ENCODE data around the gene ADAMTS18.
A peak's percentile ranks its signal among the peaks of the same experiment; 100 is the strongest.

ADAMTS18 gene

DNA sequence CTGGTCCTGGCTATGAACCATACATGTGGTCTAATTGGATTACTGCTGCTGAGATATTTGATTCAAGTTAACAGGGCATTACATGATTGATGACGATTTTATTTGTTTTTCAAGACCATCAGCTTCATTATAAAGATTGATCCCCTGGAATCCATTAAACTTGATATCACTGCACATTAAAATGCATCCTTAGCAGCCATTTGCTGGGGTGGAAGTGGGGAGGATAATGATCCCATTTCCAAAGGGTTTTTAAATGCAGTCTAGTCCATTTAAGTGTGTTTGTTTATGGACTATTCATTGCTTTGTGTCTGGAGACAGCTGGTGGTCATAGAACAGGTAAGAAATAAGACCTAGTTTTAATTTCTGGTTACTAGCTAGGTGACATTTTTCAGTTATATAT is 40.9 kb downstream of the ADAMTS18 start:
- DNase-seq, result no peak

DNA sequence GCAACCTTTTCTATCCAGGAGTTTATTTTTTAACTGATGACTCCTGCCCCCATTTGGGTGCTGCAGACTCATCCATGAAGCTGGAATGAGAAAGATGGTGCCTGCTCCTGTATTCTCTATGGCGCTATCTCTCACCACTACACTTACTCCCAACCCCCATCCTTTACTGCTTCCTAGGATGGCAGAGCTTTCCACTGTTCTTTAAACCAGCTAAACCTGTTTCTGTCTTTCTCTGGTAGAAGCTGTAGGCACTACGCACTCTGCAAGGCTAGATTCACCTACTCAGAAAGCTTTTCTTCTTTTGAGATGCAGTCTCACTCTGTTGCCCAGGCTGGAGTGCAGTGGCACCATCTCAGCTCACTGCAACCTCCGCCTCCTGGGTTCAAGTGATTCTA is 47.0 kb downstream of the ADAMTS18 start:
- DNase-seq, result no peak

GRCh38 chr16:77386831-77387814 is 47.7 kb downstream of the ADAMTS18 start:
- DNase-seq, result no peak

DNA sequence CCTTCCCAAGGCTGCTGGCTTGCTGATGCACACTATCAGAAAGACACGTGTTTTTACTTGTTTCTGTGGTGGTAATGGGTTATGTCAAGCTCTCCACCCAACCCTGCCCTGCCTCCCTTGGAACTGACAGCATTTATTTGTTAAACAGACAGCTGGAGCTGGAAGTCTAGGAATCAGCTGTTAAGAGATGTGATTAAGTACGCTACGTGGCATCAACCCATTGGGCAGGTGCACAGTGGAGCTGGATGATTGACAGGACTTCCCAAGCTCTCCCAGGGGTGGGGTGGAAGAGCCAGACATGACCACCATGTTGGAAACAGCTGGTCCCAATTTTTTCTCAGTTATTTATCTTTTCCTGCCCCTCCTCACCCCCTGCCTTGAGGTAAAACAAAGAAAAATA is 49.4 kb downstream of the ADAMTS18 start:
- no peak for DNase-seq

- DNase-seq, result no peak
These were observed 51.1 kb downstream of the ADAMTS18 start for GRCh38 chr16:77383606-77384187.

DNA sequence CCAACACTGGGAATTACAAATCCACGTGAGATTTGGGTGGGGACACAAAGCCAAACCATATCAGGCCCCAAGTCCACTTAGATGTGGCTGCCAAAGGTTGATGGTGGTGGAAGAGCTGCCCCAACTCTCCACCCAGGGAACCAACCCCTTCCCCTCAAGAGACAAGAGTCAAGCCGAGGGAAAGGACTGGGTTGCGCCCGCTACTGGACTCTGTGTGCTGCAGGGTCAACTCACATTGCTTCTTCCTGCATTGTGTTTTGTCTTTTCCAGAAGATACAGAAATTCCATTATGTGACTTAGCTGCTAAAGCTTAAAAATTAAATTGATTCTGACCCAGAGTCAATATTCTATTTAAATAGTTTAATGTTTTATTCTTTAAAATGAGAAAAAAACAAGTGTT is 58.5 kb downstream of the ADAMTS18 start:
- DNase-seq, result peak; percentile 15

GRCh38 chr16:77375396-77375795 is 59.4 kb downstream of the ADAMTS18 start:
- DNase-seq, result no peak

DNA sequence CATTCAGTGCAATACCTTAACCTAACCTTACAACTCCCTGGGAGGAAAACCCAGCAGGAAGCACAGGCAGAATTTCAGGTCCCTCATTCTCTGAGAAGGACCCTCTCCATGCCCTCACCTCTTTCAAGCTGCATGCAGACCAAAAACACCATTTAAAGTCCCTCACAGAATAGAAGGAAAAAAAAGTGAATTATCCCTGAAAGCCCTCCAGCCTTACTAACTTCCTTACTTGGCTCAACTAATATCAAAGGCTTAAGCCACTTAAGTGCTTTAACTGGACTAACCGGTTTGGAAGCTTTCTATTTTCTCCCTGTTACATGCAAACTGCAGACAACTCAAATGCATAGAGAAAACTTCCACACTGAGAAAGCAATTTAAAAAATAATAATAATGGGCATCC is 60.5 kb downstream of the ADAMTS18 start:
- DNase-seq, result no peak

DNA sequence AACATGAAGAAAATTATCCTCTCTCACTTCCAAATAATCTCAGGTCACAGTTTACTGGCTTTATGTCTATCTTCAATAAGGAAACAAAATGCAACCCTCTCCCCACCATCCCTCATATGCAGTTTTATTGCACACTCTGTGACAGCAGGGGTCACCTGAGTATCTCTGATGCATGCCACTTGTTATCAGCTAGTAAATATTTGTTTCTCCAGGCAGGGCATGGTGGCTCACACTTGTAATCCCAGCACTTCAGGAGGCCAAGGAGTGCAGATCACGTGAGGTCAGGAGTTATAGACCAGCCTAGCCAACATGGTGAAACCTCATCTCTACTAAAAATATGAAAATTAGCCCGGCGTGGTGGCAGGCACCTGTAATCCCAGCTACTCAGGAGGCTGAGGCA is 61.1 kb downstream of the ADAMTS18 start:
- no peak for DNase-seq

DNA sequence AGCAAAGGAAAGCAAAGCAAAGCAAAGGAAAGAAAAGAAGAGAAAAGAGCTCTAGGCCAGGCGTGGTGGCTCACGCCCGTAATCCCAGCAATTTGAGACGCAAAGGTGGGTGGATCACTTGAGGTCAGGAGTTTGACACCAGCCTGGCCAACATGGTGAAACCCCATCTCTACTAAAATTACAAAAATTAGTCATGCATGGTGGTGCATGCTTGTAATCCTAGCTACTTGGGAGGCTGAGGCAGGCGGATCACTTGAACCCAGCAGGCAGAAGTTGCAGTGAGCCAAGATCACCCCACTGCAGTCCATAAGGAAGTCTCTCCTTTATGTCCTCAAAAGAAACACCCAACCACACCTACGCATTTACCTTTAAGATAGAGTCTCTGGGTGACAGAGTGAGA is 70.1 kb downstream of the ADAMTS18 start:
- DNase-seq, result no peak

DNA sequence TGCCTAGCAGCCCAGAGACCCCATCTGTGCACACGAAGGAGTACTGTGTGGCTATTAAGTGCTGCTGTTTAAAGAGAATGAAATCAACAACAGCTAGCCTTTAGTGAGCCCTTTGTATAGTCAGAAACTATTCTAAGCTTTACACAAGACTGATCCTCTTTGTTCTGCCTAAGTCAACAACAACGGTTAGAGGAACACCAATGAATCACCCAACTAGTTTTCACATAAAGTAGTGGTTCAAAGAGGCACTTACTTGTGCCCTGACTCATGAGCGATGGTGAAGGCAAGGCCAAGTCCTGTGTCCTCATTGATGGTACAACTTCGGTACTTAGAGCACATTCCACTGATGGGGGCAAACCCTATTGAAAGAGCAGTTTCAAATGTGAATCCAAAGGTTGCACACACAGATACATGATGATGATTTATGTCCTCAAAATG is 75.8 kb downstream of the ADAMTS18 start:
- DNase-seq, result no peak

DNA sequence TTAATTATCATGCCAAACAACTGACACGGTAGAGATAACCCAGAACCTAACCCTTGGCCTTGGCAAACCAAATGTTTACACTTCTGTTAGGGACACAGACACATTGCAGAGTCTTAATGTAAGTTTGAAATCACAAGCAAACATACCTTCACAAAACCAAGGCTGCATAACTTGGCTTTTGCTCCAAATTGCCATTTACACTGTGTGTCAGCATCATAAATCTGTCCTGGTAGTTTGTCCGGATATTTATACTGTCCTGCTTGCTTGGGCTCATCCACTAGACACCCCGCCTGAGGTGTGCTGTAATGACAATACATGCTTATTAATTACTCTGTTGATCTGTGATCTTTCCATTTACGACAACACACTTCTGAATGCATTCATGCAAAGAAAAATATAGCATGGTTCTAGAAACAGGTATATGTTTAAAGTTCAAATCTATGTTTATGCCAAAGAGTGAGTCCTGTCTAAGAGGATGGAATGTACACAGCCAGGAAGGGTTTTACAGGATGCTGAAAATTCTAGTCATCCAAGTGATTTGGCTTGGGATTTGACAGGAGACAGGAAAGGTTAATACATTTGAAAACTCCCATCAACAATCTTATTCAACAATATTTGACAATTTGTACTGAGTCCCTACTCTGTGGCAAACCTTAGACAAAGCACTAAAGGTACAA is 81.1 kb downstream of the ADAMTS18 start:
- DNase-seq, result no peak

GRCh38 chr16:77344341-77344740 is 90.5 kb downstream of the ADAMTS18 start:
- DNase-seq, result no peak

DNA sequence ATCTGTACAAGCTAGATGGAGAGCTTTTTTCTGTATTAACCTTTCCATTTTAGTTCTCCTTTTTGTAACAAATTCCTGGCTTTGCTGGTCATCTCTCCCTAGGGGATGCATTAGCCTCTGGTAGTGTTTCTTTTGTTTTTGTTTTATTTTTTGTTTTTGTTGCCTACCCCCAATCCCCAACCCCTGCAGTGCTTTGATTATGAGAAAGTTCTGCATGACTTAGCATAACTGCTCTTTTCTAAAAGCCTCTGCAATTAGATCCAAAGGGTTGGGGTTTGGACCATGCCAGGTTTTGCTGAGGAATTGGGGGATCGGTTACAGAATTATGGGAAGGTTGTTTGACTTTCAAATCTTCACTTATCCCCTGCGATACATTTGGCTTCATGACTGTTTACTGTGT is 98.2 kb downstream of the ADAMTS18 start:
- DNase-seq, result no peak

DNA sequence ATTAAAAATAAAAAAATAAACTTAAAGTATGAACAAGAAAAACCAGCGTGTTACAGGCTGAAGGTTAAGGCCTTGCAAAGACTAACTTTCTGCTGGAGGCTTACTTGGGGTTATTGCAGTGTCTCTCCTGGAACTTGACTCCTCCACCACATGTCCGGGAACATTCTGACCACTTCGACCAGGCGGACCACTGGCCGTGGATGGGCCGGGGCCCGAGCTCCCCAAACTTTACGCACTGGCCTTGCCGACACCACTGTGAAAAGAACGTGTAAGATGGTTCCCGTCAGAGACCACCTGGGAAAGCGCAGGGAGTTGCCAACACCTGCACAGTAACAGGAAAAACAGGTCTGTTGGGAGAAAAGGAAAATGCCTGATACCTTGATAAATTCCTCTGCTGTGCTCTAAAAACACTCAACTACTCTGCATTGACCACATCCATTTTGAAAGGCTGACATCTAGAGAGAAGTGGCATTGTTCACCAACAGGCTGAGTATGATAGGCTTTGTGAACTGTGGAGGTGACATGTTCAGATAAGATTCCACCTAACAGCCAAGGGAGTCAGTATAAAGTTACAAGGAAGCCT is 99.1 kb downstream of the ADAMTS18 start:
- no peak for DNase-seq

- no peak for DNase-seq
These were observed 102.0 kb downstream of the ADAMTS18 start for GRCh38 chr16:77332792-77333191.

- no peak for DNase-seq
These were observed 102.8 kb downstream of the ADAMTS18 start for GRCh38 chr16:77331802-77332586.

- DNase-seq, result no peak
These were observed 103.8 kb downstream of the ADAMTS18 start for GRCh38 chr16:77331043-77331442.

DNA sequence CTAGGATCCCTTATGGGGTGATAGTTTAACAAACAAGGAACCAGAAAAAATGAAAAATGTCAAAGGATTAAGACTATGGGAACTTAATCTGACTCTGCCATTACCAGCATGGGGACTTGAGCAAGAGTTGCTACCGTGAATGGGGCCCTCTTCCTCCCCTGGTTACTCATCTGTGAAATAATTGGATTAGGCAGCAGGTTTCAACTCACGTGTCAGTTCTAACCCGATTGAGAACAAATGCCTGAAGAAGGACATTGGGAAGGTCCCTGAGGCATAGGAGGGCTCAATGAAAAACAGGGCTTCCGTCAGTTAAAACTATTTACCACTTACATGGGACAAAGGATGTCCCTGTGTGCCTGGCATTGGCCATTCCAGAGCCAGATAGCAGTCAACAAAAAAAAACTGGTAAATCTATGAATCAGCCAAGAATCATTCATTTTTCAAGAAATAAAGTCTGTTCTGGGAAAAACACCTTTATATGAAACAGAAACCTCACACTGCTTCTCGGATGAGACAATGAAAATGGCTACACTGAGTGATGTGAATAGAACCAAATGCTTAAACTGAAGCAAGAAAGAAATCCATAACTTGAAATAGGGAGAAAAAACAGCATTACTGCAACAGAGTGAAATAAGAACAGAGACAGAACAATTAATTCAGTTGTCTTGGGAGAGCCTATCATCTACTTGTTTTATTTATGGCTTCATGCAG is 104.3 kb downstream of the ADAMTS18 start:
- DNase-seq, result no peak

DNA sequence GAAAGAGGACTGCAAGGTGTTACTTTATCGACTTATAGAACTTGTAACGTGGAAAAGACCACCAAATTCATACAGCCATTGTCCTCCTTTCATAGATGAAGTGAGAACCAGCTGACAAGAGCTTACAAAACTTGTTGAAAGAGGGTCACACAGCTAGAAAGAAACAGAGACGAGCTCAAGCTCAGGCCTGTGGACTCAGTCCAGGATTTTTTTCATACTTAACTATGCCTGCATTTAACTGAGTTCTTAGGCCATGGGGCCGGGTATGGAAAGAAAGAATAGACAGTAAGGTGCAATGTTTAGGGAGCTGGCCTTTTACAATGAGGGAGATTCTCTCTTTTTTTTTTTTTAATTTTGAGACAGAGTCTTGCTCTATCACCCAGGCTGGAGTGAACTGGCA is 106.1 kb downstream of the ADAMTS18 start:
- DNase-seq, result no peak

GRCh38 chr16:77328274-77328673 is 106.6 kb downstream of the ADAMTS18 start:
- no peak for DNase-seq

GRCh38 chr16:77327717-77328116 is 107.1 kb downstream of the ADAMTS18 start:
- no peak for DNase-seq
